ENCODE data around the gene PTX4.

The PTX4 gene

DNA sequence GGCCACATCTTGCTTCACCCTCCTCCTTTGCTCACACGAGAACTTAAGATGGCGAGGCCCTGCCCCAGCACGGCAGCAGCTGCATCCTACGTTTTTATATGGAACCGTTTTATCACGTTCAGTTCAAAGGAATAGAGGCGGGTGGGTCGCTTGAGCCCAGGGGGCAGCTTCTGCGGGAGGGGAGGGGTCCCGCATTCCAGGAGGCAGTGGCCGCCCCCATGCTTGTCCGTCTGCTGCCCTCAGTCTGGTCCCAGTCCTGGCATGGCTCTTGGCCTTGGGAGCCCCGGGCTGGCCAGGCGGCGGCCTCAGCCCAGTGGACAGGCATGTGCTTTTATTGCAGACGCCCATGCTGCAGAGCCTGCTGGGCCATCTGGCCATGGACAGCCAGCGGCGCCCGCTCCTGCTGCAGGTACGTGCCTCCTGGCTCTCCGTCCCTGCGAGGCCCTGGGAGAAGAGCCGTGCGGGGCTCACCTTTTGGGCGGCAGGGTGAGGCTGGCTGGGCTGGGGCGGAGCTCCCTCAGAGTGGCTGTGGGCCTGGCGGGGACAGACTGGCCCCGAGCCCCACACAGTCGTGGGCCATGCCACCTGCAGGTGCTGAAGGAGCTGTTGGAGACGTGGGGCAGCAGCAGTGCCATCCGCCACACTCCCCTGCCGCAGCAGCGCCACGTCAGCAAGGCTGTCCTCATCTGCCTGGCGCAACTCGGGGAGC, 11.2 kb upstream of the PTX4 start:
- DNase-seq: no peak

DNA sequence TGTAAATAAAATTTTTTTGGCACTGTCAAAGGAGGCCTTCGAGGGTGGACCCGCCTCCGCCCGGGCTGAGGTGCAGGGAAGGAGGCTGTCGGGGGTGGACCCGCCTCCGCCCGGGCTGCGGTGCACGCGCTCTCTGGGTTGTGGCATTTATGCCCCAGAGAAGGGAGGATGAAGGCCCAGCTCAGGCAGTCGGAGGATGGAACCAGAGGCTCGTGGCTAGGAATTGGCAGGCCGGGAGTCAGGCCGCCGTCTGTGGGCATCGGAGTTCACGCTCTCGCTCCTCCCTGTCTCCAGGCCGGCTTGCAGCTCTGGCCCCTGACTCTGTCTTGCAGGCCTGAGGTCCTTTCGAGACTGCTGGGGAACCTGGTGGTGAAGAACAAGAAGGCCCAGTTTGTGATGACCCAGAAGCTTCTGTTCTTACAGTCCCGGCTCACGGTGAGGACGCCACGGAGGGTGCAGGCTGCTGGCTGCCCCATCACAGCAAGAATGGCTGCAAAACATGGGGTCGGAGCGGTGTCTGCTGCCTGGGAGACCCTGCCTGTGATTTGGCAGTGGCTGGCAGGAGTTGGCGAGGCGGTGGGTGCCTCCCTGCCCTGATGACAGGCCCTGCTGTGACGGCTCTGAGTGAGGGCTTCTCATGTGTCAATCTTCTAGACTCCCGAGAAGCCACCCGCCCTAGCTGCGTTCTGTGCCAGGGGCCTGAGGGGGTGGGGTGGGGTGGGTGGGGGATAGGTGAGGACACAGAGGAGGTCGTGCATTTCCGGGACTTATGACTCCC, 10.3 kb upstream of the PTX4 start:
- no peak for DNase-seq

DNA sequence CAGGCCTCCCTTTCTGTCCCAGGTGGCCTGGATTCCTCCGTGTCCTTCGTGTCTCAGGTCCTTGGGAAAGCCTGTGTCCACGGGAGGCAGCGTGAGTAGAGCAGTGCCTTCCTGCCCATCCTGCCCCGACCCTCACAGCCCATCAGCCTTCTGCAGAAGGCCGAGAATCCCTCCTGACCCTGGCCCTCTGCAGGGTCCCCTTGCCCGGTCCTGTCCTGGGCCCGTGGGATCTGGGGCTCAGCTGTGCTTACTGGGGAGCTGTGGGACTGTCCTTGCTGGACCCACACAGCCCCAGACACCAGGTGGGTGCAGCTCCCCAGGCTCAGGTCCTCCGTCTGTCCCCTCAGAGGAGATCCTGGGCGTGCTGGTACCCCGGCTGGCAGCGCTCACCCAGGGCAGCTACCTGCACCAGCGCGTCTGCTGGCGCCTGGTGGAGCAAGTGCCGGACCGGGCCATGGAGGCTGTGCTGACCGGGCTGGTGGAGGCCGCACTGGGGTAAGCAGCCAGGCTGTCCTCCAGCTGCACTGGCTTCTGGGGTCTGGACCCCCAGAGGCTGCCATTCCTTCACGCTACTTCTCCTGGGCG, 8.4 kb upstream of the PTX4 start:
- no peak for DNase-seq

DNA sequence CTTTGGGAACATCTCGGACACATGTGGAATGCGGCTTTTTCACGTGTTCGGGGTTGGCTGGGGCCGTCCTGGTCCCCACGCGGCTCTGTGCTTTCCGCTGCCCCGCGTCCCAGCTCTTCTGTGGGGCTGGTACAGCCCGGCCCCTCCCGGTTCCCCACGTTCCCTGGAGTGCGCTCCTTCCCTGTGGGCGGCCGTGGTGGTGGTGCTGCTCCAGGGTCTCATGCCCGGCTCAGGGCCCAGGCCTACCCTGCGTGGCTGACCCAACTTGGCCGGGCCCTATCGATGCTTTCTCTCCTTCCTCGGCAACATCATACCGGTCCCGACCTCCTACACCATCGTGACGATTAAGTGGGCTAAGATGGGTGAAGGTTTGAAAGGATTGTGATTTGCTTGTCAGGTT, 7.7 kb upstream of the PTX4 start:
- no peak for DNase-seq

DNA sequence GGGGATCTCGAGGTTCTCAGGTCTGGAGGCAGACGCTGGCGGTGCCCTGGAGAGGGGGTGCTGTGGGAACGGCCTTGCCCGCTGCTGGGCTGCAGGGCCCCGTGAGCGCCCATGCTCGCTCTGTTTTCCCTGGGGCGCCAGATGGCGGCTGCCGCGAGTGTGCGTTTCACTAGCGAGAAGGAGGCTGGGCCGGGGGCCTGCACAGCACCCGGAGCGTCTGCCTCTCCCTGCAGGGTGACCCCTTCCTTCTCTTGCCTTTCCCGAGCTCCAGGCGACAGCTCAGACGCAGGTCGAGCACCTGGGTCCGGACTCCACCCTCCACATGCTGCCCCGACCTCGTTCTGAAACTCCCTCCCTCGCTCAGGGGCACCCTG, 7.1 kb upstream of the PTX4 start:
- no peak for DNase-seq

DNA sequence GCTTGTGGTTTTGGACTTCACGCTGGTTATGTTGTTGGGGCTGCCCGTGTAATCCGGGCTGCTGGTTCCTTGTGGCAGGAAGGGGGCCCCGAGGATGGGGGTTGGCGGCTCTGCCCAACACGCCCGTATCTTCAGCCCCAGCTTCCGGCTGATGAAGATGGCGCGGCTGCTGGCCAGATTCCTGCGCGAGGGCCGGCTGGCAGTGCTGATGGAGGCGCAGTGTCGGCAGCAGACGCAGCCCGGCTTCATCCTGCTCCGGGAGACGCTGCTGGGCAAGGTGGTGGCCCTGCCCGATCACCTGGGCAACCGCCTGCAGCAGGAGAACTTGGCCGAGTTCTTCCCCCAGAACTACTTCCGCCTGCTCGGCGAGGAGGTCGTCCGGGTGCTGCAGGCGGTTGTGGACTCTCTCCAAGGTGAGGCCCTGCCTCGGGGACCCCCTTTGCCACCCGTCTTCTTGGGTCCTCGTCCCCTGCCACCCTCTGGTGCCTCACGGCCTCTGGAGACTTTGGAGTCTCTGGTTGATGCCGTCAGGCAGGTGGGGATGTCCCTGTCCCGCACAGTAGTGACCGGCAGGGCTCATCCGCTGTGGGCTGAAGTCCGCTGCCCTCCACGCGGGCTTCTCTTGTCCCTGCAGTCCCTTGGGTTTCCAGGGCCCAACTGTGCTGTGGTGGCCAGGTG, 6.6 kb upstream of the PTX4 start:
- no peak for DNase-seq

DNA sequence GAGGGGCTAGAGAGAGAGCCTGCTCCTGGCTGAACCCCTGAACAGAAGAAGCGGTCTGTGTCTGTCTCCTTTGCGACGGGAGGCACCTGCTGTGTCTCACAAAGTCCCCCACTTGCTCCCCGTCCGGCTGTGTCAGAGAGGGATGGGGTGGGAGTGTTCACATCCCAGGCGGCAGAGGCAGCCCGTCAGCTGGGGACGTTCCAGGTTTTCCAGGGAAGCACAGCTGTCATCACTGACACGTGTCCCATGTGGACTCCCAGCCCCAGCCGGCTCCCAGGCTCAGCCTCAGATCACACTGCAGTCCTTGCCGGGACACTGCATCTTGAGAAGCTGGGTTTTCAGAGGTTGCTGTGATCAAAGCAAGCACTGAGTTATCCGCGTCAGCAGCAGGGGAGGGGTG, 6.0 kb upstream of the PTX4 start:
- no peak for DNase-seq

DNA sequence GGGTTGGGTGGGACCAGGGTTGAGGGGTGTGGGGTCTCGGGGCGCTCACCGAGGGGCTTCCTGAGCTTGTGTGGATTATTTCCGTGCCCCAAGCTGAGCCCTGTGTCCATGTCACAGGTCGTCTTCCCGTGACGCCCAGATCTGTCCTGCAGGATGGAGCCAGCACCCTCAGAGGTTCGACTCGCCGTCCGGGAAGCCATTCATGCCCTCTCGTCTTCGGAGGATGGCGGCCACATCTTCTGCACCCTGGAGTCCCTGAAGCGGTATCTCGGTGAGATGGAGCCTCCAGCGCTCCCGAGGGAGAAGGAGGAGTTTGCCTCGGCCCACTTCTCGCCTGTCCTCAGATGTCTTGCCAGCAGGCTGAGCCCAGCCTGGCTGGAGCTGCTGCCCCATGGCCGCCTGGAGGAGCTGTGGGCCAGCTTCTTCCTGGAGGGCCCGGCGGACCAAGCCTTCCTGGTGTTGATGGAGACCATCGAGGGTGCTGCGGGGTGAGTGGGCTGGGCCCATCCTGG, 5.4 kb upstream of the PTX4 start:
- DNase-seq: no peak

DNA sequence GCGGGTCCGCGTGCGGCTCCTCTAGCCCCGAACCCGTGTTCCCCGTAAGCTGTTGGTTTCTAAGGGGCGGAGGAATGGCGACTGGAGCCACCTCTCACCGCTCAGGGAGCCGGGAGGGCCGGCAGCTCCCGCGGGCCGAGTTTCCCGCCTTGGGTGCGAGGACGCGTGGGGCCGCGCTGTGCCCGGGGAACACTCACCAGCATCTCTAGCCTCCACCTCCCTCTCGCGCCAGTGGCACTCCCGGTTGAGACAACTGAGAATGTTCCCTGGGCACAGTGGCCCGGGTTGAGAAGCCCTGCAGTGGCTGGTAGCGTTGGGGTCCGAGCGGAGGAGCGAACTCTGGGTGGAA, 5.0 kb upstream of the PTX4 start:
- DNase-seq: peak in 1 of 2 experiments; percentile 14

DNA sequence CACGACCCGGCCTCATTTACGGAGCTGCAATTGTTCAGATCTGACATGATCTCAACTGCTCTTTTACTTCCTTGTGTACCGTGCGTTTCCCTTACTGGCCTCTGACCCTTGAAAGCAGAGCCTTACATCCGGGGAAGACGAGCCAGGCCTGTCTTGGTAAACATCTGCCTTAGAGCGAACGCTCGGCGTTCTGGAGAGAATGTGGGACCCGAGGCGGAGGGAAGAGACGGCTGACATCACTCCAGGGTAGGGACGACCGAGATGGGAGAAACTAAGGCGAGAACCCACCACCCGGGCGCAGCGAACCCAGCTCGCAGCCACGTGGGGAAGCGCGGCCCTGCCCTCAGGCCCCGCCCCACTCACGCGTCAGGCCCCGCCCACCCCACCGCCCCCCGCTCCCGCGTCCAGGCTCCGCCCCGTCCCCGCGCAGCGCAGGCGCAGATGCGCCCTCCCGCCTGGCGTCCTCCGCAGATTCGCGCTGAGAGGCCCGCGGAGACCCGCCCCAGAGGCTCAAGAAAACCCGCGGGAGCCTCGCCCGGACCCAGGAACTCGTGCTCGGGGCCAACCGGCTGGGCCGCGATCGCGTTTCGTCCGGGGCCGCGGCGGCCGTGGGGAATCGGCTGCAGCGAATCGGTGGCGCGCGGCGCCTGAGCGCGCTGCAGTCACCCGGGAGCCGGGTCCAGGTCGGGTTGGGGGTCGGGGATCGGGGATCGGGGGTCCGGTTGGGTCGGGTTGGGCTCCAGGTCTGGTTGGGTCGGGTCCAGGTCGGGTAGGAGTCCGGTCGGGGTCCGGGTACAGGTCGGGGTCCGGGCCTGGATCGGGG, 4.4 kb upstream of the PTX4 start, which contains the start of gene TELO2:
Gene TELO2, plus strand, starts transcription at position 438 of the 823 bp plus-strand sequence. CDS start 922 bp downstream, outside the sequence.
- DNase-seq: peak; percentile 79 to 93

DNA sequence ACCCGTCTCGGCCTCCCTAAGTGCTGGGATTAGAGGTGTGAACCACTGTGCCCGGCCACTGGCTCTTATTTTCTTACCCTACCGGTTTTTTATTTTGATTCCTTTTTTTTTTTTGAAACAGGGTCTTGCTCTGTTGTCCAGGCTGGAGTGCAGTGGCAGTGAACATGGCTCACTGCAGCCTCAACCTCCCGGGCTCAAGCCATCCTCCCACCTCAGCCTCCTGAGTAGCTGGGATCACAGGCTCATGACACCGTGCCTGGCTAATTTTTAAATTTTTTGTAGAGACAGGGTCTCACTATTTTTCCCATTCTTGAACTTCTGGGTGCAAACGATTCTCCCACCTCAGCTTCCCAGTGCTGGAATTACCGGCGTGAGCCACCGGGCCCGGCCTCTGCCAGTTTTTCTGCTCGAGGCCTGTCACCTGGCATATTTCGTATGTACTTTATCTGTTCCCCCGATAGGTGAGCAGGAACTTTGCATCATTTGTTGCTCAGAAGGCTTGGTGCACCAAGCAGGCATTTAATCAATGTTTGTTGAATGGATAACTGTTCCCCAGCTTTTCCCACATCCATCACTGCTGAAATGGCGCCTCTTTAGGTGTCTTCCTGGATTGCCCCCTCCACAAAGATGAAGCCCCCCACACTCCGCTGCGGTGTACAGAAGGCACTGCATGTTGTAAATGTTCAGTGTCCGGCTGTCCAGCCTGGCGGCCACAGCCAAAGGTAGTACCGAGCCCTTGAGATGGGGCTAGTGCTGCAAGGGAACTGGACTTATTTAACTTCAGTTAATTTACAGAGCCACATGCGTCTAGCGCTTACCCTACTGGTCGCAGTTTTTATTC, 3.6 kb upstream of the PTX4 start:
- no peak for DNase-seq

DNA sequence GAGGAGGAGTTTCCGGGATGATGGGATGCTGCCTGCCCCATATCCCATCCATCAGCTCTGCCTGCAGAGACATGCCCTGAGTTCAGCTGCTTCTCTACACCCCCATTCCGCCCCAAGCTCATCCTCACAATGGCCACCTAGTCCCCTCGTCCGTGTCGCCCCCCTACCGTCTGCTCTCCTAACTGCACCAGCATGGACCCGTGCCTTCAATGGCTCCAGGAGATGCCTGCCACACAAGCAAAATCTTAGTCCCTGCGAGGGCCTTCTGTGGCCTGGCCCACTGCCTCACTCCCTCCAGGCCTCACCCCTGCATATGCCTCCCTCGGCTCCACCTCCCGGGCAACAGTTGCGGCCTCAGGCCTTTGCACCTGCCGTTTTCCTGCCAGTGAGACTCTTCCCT, 2.6 kb upstream of the PTX4 start:
- no peak for DNase-seq

DNA sequence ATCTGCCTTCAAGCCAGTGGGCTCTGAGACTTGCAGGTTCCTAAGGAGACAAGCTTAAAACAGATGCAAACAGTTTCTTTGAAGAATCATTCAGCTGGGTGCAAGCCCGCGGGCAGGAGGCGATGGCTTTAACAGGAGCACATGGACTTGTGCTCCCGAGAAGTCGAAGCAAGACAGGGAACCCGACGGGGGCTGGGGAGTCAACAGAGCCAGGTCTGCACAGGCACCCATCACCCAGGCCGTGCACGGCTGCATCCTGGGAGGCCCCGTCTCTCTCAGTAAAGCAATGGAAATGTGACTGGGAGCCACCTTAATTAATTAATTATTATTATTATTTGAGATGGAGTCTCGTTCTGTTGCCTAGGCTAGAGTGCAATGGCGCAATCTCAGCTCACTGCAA, 333 bp upstream of the PTX4 start:
- DNase-seq: no peak

DNA sequence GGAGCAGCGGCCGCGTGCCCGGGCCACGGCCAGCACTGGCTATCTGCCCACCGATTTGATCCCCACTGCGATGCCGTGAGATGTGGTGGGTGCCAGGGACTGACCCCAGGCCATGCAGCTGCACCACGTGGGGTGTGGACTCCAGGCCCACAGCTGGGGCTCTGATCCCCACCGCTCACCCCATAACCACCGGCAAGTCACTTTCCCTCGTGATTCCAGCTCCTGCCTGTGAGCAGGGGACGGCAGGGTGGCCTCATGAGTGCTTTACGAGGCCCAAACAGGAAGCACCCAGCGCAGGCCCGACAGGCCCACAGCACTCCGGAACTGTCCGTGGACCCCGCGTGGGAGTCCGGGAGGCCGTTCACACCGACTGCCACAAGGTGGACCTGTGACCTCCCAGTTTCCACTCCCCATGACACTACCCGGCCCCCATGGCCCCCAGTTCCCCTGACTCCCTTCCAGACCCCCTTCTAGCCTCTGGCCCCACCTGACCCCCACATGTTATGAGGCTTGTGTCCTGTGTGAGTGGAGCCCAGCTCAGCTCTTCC, 616 bp downstream of the PTX4 start:
- DNase-seq: no peak

DNA sequence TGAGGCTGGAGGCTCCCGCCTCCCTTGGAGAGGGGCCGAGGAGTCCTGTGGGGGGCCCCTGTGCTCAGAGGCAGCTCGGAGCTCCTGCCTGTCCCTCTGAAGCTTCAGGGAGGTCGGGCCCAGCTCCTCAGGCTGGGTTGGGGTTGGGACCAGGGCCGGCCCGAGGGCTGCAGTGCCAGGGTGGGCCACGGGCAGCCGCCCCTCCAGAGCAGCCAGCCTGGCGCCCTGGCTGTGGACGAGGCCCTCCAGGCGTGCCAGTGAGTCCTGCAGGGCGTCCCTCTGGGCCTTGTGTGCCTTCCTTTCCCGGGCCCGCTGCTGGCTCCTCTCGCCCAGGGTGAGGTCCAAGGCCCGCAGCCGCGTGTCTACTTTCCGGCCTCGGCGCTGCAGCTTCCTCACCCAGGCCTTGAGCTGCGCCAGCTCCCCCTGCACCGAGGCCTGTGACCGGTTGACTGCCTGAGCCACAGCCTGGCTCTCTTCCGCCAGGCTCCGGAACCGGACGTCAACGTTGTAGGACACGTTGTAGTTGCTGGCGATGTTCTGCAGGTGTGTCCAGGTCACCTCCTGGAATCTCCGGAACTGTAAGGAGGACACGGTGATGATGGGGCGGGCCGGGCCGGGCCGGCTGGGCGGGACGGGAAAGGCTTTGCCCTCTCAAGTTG, 1.2 kb downstream of the PTX4 start:
- DNase-seq: no peak

DNA sequence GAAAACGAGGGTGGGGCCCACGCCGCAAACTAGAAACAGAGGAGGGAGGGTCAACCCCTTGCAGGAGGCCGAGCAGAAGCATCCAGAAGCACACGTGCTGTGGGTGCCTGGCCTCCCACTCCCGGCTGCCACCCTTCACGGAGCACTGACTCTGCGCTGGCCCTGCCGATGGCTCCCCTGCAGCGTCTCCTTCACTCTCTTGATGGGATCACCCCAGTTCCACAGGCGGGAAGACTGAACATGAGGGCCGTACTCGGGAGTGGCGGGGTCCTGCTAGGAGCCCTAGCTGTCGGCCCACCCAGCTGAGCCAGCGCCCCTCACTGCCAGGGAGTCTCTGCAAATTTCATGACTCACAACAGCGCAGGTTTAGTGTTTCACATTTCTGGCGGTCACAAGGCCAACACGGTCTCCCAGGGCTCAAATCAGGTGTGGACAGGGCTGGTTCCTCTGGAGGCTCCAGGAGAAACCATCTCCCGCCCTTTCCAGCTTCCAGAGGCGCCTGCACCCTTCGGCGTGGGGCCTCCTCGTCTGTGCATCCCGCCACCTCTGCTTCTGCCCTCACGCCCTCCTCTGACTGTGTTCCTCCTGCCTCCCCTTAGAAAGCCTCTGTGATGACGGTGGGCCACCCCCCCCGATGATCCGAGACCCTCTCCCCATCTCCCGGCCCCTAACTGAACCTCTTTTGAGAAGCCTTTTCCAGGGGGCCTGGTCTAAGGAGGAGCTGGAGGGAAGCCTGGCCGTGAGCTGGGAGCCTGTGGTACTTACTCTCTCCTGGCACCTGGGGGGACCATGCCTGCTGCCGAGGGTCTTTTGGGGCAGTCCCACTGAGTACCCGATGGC, 2.0 kb downstream of the PTX4 start:
- no peak for DNase-seq

DNA sequence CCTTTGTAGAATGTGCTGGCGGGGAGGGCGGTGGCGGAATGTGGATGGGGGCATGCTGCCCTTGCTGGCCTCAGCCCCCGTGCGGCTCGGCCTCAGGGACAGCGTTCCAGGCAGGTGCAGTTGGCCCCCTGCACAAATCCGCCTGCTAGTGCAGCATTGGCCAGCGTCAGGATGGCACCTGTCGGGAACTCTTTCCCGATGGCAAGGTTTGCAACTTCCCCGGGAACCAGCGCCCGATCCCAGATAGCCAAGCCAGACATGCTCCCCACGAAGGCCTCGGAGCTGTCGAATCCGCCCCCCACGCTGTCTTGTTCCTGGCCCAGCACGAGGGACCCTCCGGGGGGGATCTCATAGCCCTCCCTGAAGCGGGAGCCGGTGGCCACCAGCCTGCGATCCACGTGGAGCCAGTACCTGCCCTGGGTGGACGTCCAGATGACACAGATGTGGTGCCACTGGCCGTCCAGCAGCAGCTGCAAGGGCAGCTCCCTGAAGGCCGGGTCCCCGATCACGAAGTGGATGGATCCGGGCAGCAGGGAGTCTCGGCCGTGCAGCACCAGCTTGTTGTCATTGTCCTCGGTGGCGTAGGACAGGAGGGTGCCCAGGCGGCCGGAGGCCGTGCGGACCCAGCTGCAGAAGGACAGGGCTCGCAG, 2.8 kb downstream of the PTX4 start:
- no peak for DNase-seq

DNA sequence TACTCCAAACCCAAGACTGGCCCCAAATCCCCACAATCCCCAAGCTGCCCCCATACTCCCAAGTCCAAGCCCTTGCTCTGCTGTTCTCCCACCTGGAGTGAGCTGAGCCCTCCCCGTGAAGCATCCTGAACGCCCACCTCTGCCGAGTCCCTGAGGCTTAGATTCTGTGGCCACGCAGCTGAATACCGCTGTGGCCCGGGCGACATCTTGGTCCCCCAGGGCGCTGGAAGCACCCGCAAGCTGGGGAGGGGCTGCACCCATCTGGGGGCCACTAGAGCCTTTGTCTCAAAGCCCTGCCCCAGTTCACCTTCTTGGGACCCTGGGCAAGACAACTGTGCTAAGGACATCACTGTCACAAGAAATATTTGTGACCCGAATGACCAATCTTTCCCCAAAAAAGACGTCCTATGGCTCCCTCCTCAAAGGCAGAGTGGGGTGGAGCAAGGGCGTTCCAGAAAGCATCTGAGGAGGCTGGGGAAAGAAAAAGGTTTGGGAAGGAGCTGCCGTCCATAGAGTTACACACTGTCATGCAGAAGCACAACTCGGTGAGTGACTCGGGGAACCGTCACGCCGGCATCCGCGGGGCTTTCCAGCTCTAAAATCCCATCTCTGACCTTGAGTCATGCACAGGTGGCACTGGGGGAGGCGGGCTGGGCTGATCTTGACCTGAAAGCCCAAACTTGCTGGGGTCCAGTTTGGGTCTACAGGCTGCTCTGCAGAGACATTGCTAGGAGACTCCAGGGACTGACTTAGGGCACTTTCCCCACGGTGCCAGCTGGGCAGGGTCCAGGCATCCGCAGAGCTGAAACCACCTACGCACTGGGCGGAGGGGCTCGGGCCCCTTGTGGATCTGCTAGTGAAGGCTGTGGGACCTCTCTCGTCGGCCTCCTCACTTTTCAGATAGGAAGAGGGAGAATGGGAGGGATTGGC, 6.6 kb downstream of the PTX4 start:
- no peak for DNase-seq
